Measurements from ENCODE around the gene PLK3. TPM values are rescaled to one million over a fixed set of nuclear protein-coding genes. Genes with fewer than 3 reads are reported as not detected.
"Not testable (repeated sequence)": the region's sequence is repeated elsewhere in the genome, so short reads cannot be mapped to it uniquely, and the experiment has no call there.

Gene PLK3
- total RNA-seq, 1 donor from 2014 or later, result 22.4 TPM

DNA sequence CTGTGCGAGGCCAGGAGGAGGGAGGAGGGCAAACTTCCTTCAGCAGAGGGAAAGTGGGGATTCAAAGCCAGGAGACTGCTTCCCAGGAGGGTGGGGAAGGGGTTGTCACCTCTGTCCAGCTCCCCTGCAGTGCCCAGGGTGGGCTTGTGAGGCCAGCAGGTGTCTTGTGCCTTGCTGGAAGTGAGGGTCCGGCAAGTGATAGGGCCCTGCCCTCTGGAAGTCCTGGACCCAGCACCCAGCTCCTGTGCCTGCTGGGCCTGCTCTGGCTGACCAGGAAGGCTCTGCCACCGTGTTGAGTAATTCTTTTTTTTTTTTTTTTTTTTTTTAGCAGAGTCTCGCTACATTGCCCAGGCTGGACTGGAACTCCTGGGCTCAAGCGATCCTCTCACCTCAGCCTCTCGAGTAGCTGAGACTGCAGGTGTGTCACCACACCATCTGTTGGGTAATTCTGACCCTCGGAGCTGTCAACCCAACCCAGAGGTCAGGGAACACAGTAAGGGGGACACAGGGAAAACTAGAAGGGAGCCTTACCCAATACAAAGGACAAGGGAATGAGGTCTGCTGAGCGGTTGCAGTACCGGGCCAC, 13.2 kb upstream of the PLK3 start:
- no peak for DNase-seq (ENCODE audit: low read depth in 2 of 2)

- DNase-seq (ENCODE audit: low read depth in 2 of 2), result no peak
These were observed 12.7 kb upstream of the PLK3 start for GRCh38 chr1:44787506-44787905.

DNA sequence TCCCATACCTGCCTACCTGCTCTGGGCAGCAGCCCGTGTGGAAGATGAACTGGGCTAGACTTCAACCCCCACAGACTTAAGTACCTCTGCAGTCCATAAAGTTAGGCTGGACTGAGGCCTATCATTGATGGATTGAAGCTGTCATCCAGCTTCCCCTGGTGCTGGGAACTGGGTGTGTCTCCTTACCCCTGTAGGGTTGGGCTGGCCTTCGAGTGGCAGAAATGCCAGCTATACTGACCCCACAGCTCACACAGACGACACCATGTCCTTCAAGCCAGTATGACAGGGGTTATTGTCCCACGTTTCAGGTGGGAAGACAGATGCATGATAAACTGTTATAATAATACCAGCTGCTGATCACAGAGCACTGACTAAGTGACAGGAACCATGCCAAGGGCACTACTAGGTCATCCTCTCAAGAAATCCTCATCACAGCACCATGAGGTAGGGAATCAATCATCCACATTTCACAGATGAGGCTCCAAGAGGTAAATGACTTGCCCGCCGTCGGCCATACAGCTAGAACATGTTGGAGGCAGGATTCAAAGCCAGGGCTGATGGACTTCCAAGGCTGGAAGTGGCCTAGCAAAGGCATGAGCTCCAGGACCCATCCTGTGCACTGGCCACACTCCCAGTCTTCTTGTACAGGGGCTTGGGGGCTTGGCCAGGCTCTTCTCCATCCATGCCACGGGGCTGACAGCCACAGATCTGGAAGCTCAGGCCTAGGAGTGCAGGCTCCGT, 11.9 kb upstream of the PLK3 start, which contains the start of gene BEST4:
TSS of gene BEST4 (minus strand) at position 51 of the 741 bp plus-strand sequence. CDS start 465 bp downstream, outside the sequence.
- no peak for DNase-seq (ENCODE audit: low read depth in 2 of 2)

DNA sequence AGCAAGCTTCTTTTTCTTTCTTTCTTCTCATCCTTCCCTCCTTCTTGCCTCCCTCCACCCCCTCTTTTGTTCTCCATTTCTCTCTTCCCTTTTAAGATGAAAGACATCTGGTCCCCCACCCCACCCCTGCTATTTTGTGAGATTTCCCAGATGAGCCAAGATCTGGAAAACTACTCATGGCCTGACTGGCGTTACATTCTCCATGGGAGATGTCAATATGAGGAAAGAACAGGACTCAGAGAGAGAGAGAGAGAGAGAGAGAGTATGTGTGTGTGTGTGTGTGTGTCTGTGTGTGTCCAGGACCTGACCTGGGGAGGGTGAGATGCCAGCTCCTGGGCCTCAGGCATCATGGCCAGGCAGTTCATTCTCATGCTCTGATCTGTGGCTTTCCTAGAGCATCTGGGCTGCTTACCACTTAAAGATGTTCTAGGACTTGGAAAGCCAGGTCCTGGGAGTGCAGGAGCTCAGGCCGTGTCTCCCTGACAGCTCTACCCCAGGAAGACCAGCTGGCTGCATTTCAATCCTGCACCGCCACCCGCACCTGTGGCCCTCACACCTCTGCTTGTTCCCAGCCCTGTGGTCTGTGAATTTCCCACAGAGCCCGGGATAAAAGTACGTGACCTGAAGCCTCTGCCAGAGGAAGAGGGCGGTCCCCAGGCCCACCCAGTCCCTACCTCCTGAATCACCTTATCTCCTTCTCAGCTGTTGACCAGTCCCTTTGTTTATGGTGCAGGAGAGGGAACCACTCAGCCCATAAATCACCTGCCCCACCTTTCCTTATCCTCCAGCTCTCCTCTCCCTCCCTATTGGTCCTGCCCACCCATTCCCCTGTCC, 9.0 kb upstream of the PLK3 start:
- DNase-seq (ENCODE audit: low read depth in 2 of 2), result no peak

DNA sequence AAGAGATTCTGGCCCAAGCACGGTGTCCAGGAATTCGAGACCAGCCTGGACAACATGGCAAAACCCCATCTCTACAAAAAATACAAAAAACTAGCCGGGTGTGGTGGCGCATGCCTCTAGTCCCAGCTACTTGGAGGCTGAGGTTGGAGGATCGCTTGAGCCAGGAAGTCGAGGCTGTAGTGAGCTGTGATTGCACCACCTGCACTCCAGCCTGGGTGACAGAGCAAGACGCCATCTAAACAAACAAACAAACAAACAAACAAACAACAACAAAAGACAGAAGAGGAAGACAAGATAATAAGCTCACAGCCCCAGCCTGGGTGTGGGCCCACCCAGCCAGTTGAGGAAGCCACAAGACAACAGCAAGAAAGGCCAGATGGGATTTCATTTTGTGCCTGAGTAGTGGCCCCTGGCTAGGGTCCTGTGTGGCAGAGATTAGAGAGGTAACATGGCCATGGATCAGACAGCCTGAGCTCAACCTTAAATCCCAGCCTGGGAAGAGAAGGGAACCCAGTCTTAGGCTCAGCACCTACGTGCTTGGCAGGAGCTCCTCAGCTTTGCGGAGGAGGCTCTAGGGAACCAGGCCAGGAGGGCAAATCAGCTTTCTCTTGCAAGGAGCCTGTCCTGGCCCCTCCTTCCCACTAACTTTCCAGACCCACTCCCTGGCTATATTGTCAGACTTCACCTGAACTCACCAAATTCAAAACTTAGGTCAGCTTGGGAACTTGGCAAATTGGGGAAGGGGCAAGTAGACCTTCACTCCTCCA, 7.3 kb upstream of the PLK3 start:
- no peak for DNase-seq (ENCODE audit: low read depth in 2 of 2)

DNA sequence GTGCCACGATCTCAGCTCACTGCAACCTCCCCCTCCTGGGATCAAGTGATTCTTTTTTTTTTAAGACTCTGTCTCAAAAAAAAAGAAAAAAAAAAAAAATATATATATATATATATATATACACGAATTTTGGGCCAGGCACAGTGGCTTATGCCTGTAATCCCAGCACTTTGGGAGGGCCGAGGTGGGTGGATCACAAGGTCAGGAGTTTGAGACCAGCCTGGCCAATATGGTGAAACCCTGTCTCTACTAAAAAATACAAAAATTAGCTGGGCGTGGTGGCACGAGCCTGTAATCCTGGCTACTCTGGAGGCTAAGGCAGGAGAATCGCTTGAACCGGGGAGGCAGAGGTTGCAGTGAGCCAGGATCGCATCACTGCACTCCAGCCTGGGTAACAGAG, 2.3 kb upstream of the PLK3 start:
- not testable (repeated sequence) for DNase-seq (ENCODE audit: low read depth in 2 of 2)

DNA sequence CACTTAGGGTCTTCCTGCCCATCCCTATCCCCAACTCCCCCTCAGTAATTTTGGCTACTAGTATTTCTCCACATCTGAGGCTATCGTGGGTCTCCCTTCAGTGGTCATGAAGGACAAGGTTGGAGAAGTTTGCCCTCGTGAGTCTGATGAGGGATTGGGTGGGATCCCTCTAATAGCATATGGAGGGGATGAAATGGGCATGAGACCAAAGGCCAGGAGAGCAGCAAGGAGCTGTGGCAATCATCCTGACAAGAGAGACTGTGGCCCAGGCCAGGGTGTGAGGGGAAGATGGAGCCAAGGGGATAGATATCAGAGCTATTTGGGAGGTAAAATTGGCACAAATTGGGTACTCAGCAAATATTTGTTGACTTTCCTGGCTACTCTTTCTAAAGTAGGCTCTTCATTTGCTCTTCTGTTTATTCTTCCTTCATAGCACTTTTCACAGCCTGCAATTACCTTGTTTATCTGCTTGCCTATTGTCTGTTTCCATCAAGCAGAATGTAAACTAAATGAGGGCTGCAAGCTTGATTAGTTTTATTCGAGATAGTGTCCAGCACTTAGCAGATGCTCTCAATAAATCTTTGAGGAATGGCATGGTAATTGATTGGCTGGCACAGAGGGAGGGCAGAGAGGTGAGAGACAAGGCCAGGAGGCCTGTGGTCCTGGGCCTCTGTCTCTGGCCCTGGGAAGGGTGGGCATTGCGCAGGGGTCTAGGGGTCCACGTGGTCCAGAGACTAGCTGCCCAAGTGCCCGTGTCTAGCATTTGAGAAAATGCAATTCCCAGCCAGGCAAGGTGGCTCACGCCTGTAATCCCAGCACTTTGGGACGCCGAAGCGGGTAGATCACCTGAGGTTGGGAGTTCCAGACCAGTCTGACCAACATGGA, 1.5 kb upstream of the PLK3 start:
- no peak for DNase-seq (ENCODE audit: low read depth in 2 of 2)

GRCh38 chr1:44801491-44802305, 1.5 kb downstream of the PLK3 start:
- peak in 1 of 2 donors; percentile 41 for DNase-seq (ENCODE audit: low read depth in 2 of 2)

GRCh38 chr1:44802306-44803061, 2.3 kb downstream of the PLK3 start:
- peak in 1 of 2 donors; percentile 52 for DNase-seq (ENCODE audit: low read depth in 2 of 2)

DNA sequence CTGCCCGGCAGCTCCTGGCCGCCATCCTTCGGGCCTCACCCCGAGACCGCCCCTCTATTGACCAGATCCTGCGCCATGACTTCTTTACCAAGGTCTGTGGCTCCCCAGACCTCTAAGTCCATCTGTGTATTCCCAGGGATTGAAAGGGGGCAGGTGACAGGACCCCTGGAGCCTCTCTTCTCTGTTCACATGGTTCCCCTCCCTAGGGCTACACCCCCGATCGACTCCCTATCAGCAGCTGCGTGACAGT, 2.8 kb downstream of the PLK3 start:
- DNase-seq (ENCODE audit: low read depth in 2 of 2), result no peak

DNA sequence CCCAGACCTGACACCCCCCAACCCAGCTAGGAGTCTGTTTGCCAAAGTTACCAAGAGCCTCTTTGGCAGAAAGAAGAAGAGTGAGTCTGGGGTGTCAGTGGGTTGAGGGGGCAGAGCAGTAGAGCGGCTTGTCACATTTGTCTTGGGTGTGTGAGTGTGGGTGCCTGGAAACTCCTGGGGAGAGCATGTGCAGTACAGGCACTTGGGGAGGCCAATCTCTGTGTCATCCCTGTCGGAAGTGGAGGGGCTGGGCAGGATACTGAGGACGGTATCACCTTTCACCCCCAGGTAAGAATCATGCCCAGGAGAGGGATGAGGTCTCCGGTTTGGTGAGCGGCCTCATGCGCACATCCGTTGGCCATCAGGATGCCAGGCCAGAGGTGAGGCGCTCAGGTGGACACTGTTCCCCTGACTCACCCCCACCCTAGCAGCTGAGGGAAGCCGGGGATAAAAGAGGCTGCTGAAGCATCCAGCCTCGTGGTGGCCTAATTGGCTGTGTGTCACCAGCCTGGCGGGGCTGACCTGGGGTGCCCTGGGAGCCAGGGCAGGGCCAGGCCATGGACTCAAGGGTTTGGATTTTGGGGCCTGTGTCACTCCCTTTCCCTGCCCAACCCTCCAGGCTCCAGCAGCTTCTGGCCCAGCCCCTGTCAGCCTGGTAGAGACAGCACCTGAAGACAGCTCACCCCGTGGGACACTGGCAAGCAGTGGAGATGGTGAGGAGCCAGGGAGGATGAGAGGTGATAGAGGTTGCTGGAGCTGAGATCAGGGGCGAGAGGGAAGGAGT, 3.3 kb downstream of the PLK3 start:
- DNase-seq (ENCODE audit: low read depth in 2 of 2), result peak in 1 of 2 donors; percentile 31

DNA sequence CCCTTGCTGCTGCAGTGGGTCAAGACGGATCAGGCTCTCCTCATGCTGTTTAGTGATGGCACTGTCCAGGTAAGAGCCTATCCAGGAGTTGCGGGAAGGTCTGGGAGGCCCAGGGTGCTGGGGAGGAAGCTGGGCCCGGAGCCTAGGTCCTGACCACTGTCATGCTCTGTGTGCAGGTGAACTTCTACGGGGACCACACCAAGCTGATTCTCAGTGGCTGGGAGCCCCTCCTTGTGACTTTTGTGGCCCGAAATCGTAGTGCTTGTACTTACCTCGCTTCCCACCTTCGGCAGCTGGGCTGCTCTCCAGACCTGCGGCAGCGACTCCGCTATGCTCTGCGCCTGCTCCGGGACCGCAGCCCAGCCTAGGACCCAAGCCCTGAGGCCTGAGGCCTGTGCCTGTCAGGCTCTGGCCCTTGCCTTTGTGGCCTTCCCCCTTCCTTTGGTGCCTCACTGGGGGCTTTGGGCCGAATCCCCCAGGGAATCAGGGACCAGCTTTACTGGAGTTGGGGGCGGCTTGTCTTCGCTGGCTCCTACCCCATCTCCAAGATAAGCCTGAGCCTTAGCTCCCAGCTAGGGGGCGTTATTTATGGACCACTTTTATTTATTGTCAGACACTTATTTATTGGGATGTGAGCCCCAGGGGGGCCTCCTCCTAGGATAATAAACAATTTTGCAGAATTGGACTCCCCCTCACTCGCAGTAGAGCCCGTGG, 5.3 kb downstream of the PLK3 start:
- no peak for DNase-seq (ENCODE audit: low read depth in 2 of 2)

DNA sequence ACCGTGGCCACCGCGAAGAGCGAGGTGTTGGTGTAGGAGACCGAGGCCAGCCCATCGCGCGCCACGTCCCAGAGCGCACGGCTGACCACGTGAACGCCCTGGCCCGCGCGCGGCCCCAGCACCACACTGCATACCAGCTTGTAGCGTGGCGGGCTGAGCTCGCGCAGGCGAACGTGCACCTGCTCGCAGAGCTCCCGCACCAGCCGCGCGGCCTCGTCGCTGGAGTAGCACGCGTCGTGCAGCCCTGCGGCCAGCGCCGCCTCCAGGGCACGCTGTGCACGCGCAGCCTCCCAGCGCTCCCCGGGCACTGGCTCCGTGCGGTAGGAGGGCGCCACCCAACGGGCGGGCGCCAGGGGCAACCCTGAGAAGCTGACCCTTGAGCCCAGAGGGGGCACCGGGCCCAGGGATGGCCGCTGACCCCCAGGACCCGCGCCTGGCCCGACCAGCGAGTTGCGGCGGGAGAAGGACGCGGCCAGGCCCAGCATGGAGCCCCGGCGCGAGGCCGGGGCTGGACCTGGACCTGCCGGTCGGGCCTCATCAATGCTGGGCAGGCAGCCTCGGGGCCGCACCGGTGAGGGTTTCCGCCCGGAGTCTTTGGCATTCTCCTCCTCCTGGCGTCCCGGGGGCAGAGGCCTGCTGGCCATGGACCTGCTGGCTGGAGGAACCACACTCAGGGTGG, 6.0 kb downstream of the PLK3 start:
- no peak for DNase-seq (ENCODE audit: low read depth in 2 of 2)

DNA sequence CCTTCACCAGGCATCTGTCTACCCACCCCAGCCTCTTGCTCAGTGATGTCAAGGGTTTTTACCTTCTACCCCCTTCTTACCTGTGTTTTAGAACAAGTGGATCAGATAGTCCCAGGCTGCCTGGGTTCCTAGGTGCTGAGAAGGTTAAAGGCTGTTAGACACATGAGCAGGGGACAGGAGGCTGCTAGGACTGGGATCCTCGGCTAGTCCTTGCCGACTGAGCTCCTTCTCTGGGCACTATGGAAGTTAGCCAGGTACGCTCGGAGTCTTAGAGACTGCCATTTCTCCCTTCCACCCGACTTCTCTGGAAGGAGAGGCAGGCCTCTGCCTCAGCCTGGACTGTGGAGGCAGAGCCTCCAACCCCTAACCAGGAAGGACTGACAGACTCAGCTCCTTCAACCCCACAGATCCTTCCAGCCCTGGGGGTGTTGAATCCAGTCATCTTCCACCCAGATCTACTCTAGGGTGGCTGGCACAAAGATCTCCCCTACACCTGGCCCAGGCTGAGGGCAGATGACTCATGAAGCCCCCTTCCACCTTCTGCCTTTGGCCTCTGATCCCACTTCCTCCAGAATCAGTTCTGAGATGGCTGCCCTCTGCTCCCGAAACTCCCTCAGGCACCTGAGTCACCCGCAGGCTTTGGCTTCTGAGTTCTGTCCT, 6.7 kb downstream of the PLK3 start, which contains the start of gene DYNLT4:
TSS of gene DYNLT4 (minus strand) at position 648 of the 660 bp plus-strand sequence. CDS start 683 bp downstream, outside the sequence.
- DNase-seq (ENCODE audit: low read depth in 2 of 2), result no peak

DNA sequence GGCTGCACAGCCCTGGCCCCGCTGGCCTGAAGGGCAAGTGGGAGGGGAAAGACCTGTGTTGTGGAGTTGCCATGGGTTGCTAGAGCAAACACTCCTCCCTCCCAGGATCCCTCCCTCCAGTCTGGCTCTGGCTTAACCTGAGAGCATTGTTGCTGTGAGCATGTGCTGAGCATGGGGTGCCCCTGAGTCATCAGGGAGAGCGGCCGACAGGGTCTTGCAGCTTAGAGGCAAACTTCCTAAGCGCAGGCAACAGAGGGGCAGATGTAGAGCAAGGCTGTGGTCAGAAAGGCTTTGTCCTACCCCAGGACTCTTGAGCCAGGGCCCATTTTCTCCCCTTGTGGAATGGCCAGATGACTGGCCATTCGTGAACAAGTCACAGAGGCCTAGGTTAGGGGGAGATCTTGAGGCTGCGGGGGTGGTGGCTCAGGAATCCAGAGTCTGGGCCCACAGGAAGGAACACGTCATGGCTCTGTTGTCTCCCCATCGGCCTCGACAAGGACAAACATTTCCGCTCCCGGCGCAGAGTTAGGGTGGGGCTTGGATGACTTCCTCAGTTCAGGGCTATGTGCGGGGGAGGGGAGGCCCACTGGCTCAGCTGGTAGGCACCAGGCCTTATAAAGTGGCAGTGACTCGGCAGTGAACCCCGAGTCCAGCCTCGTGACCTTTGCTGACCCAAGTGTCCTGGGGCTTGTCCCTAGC, 7.3 kb downstream of the PLK3 start:
- peak; percentile 100 for DNase-seq (ENCODE audit: low read depth in 2 of 2)
